B cell (primary cell): ENCODE results near the gene L3MBTL3. TPM values are rescaled to one million over a fixed set of nuclear protein-coding genes. Genes with fewer than 3 reads are reported as not detected.
"Not testable (repeated sequence)": the region's sequence is repeated elsewhere in the genome, so short reads cannot be mapped to it uniquely, and the experiment has no call there.

Experiments
- ATAC-seq: fragments of 200-7000 bp; cut with Tn5 transposase; one replicate; pipeline ENCODE4 v1.10.0; 2021; ENCODE audit warnings: low read depth, mild to moderate bottlenecking, moderate number of reproducible peaks, moderate library complexity
- CTCF ChIA-PET: fragments of 350-600 bp; sonication (Branson Sonifier 250); formaldehyde crosslinking; loops from one replicate; lab custom pipeline; 2021; ENCODE audit warnings: antibody characterized with exemption, inconsistent platforms; lab: Charles Lee
- POLR2A ChIA-PET: fragments of 350-600 bp; sonication (Branson Sonifier 250); formaldehyde crosslinking; loops from one replicate; lab custom pipeline; 2021; ENCODE audit warnings: antibody characterized with exemption; lab: Charles Lee
- DNase-seq: peaks from one replicate; pipeline ENCODE4 v3.0.0; 2013
- H2AFZ ChIP-seq: 2 replicates; pipeline ENCODE4 v1.6.1; 2012; ENCODE audit warnings: mild to moderate bottlenecking, low read depth, low read length; ENCODE audit not compliant: insufficient read depth, poor library complexity, severe bottlenecking
- H3K27ac ChIP-seq, 2 donors: 1 replicate in 1 of 2; 2 replicates in 1 of 2; pipeline ENCODE4 v1.5.1; 2012 to 2013; ENCODE audit warnings: low read length in 2 of 2, mild to moderate bottlenecking in 2 of 2, moderate library complexity in 1 of 2
- H3K27me3 ChIP-seq, 4 experiments: fragments of 200-600 bp in 1 of 4; sonication (generic) in 1 of 4; replicated peaks in 1 of 4; 1 replicate in 2 of 4; 2 replicates in 2 of 4; pipeline versions ENCODE4 v1.6.1 to v1.7.0; 2013 to 2016; ENCODE audit warnings: low read length in 3 of 4, mild to moderate bottlenecking in 2 of 4, mixed read lengths in 1 of 4, moderate library complexity in 1 of 4; ENCODE audit not compliant: insufficient read depth in 4 of 4, control insufficient read depth in 3 of 4; ENCODE audit errors: control extremely low read depth in 1 of 4
- H3K36me3 ChIP-seq, 2 experiments: replicated peaks in 1 of 2; 1 replicate in 1 of 2; 2 replicates in 1 of 2; pipeline versions ENCODE4 v1.6.1 to v1.7.1; 2013; ENCODE audit warnings: low read length in 1 of 2; ENCODE audit not compliant: insufficient read depth in 2 of 2, control insufficient read depth in 1 of 2; ENCODE audit errors: control extremely low read depth in 1 of 2, extremely low read depth in 1 of 2
- H3K4me1 ChIP-seq, 2 donors: fragments of 200-600 bp in 1 of 2; sonication (generic) in 1 of 2; 1 replicate in 1 of 2; 2 replicates in 1 of 2; pipeline versions ENCODE4 v1.5.1 to v1.6.1; 2013 to 2017; ENCODE audit warnings: low read length in 2 of 2; ENCODE audit not compliant: control insufficient read depth in 2 of 2, insufficient read depth in 2 of 2
- H3K4me2 ChIP-seq: replicated peaks from 2 replicates; pipeline ENCODE3; 2012; ENCODE audit warnings: mild to moderate bottlenecking, low read depth, low read length; ENCODE audit not compliant: poor library complexity, severe bottlenecking
- H3K4me3 ChIP-seq, 5 experiments: fragments of 200-600 bp in 1 of 5; sonication (generic) in 1 of 5; 1 replicate in 3 of 5; 2 replicates in 2 of 5; pipeline versions ENCODE4 v1.5.1 to v1.7.0; 2011 to 2016; ENCODE audit warnings: low read length in 4 of 5, mild to moderate bottlenecking in 4 of 5, low read depth in 2 of 5, control low read depth in 1 of 5, moderate library complexity in 1 of 5; ENCODE audit not compliant: insufficient read depth in 1 of 5; ENCODE audit errors: control extremely low read depth in 1 of 5, extremely low read depth in 1 of 5
- H3K79me2 ChIP-seq: fragments of 200-600 bp; sonication (generic); one replicate; pipeline ENCODE4 v1.6.0; 2016; ENCODE audit warnings: low read length; ENCODE audit not compliant: control insufficient read depth, insufficient read depth
- H3K9ac ChIP-seq: fragments of 200-600 bp; sonication (generic); 2 replicates; pipeline ENCODE4 v1.6.1; 2017; ENCODE audit warnings: mild to moderate bottlenecking, low read length, moderate library complexity
- H3K9me3 ChIP-seq, 3 donors: one replicate each; pipeline versions ENCODE4 v1.6.1 to v1.7.1; 2013; ENCODE audit warnings: low read length in 2 of 3; ENCODE audit not compliant: control insufficient read depth in 2 of 3, insufficient read depth in 1 of 3; ENCODE audit errors: control extremely low read depth in 1 of 3
- H4K20me1 ChIP-seq: 2 replicates; pipeline ENCODE4 v1.6.0; 2012; ENCODE audit warnings: mild to moderate bottlenecking, low read length; ENCODE audit not compliant: insufficient read depth, control insufficient read depth, poor library complexity, severe bottlenecking
- H3K27ac Mint-ChIP-seq: one replicate; pipeline ENCODE4 v1.8.0; 2021; ENCODE audit warnings: mixed read lengths
- H3K27me3 Mint-ChIP-seq: one replicate; pipeline ENCODE4 v1.8.0; 2021; ENCODE audit warnings: mixed read lengths
- H3K4me1 Mint-ChIP-seq: one replicate; pipeline ENCODE4 v1.8.0; 2021; ENCODE audit warnings: mixed read lengths
- H3K4me3 Mint-ChIP-seq: one replicate; pipeline ENCODE4 v1.8.0; 2021; ENCODE audit warnings: mixed read lengths
- H3K9me3 Mint-ChIP-seq: one replicate; pipeline ENCODE4 v1.8.0; 2022; ENCODE audit warnings: mixed read lengths; ENCODE audit not compliant: insufficient read depth
- EZH2 ChIP-seq: IDR thresholded peaks from 2 replicates; pipeline ENCODE4 v1.6.1; 2012; ENCODE audit warnings: borderline replicate concordance, low read depth, mild to moderate bottlenecking, moderate library complexity, low read length; ENCODE audit not compliant: insufficient read depth, poor library complexity, severe bottlenecking
- WGBS: methylation state at CpG from one replicate; pipeline ENCODE4 v1.1.5; 2013; ENCODE audit warnings: missing lambda C conversion rate; ENCODE audit not compliant: insufficient coverage; 5-methylcytosine and 5-hydroxymethylcytosine counted together
- intact Hi-C: fragments of 100-400 bp; cut with micrococcal nuclease; formaldehyde crosslinking; loops from one replicate; pipeline ENCODE4 v1.10.0; 2022
- polyA plus RNA-seq: library from polyadenylated mRNA; depleted of rRNA; stranded (reverse); fragments of >200 nt; gene quantifications from 2 replicates; pipeline ENCODE4 v1.2.3, GENCODE V29; 2012
- total RNA-seq, 2 donors: library from RNA; stranded (reverse); fragments of 120-200 nt in 1 of 2; gene quantifications; 1 replicate in 1 of 2; 2 replicates in 1 of 2; pipeline versions ENCODE4 v1.2.3 to v1.2.4, GENCODE V29; 2013 to 2022
- TF ChIP-seq, protein P1 (sequence below): fragments of 200-600 bp; IDR thresholded peaks from one replicate; pipeline ENCODE4 v1.8.0; 2022; ENCODE audit warnings: antibody characterized with exemption, mild to moderate bottlenecking

The L3MBTL3 gene
- total and polyA plus RNA-seq, 2 donors (not counting 1 experiment from before 2014, with no cell fraction given), result 28.0 to 46.4 TPM

DNA sequence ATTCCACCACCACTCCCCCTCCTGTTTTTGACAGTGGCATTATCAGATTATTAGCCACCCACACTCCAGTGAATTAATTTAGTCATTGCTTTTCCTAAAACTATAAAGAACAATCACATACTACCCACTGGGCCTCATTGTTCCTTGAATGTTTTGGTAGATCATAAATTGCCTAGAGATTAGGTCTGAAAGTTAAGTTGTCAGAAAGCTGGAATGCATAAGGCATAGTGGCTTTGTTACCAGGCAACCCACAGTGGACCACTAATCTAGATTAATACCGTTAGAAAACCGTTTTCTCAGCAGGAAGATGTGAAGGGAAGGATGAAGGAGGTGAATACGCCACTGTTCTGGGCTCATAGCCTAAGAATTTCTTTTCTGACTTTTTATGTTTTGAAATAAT is 128.7 kb downstream of the L3MBTL3 start:
- H4K20me1 ChIP-seq, result no peaks in the 10 kb centered on the region
- intact Hi-C loops, result loop anchor here (5.0 kb wide), 1 partner anchor 45 kb away; no protein-coding TSS in a partner anchor

DNA sequence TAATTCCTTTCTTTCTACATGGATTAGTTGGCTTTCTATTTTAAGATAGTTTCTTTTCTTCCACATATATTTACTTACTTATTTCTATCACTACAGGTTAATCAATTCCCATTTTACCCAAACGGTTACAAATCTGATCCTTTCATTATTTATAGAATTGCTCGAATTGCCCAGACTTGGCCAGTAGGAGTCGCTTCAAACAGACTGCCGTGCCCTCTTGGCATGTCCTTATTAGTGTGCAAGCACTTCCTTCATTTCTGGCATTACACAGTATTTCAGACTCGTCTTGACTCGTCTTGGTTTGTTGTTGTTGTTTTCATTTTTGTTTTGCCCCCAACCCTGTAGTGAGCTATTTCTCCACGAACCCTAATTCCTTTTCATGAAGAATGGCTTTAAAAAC is 129.8 kb downstream of the L3MBTL3 start:
- ChIA-PET POLR2A (no interaction called here), CTCF (no interaction called here)
- no peak overlapping the region for H3K9ac ChIP-seq
- no peaks in the 10 kb centered on the region for H3K9me3 ChIP-seq
- no peak overlapping the region for H2AFZ ChIP-seq
- no peaks in the 10 kb centered on the region for H3K27me3 ChIP-seq
- Mint-ChIP-seq H3K4me1 (peaks cover 2% of the 10 kb centered on the region), H3K27ac (no peak overlapping the region), H3K9me3 (no peaks in the 10 kb centered on the region), H3K27me3 (no peaks in the 10 kb centered on the region), H3K4me3 (no peak overlapping the region)
- no peak for DNase-seq
- no peak for ATAC-seq
- H3K36me3 ChIP-seq, result peaks cover 1 to 6% of the 10 kb centered on the region in 2 experiments
- 86% methylated on average over 6 of the region's 7 CpGs for WGBS
- H4K20me1 ChIP-seq, result no peaks in the 10 kb centered on the region
- intact Hi-C loops, result loop anchor here (5.0 kb wide), 1 partner anchor 44 kb away; no protein-coding TSS in a partner anchor
- no peak for TF ChIP-seq EZH2
- TF ChIP-seq, protein P1, sequence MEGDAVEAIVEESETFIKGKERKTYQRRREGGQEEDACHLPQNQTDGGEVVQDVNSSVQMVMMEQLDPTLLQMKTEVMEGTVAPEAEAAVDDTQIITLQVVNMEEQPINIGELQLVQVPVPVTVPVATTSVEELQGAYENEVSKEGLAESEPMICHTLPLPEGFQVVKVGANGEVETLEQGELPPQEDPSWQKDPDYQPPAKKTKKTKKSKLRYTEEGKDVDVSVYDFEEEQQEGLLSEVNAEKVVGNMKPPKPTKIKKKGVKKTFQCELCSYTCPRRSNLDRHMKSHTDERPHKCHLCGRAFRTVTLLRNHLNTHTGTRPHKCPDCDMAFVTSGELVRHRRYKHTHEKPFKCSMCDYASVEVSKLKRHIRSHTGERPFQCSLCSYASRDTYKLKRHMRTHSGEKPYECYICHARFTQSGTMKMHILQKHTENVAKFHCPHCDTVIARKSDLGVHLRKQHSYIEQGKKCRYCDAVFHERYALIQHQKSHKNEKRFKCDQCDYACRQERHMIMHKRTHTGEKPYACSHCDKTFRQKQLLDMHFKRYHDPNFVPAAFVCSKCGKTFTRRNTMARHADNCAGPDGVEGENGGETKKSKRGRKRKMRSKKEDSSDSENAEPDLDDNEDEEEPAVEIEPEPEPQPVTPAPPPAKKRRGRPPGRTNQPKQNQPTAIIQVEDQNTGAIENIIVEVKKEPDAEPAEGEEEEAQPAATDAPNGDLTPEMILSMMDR, result peak; percentile 31
- no peaks in the 10 kb centered on the region for H3K79me2 ChIP-seq
- H3K4me1 ChIP-seq, result no peaks in the 10 kb centered on the region
- no peak overlapping the region for H3K4me2 ChIP-seq
- no peak overlapping the region for H3K27ac ChIP-seq
- no peak overlapping the region for H3K4me3 ChIP-seq

More for the DNA sequence above, 128.7 kb downstream of the L3MBTL3 start:
- ChIA-PET CTCF (no interaction called here), POLR2A (no interaction called here)
- H3K27ac Mint-ChIP-seq, result peak overlapping the region; percentile 63
- Histone ChIP-seq H3K79me2 (no peaks in the 10 kb centered on the region), H3K4me1 (no peaks in the 10 kb centered on the region), H2AFZ (no peak overlapping the region), H3K4me2 (no peak overlapping the region), H3K27ac (no peak overlapping the region), H3K4me3 (no peak overlapping the region), H3K36me3 (peaks cover 6 to 16% of the 10 kb centered on the region in 2 experiments), H3K9ac (no peak overlapping the region), H3K9me3 (no peaks in the 10 kb centered on the region), H3K27me3 (no peaks in the 10 kb centered on the region)
- no peak for DNase-seq
- no peaks in the 10 kb centered on the region for H3K9me3 Mint-ChIP-seq
- WGBS, result 92% methylated on average over 2 of the region's 3 CpGs
- peaks cover 2% of the 10 kb centered on the region for H3K4me1 Mint-ChIP-seq
- no peaks in the 10 kb centered on the region for H3K27me3 Mint-ChIP-seq
- TF ChIP-seq, protein P1, result no peak
- TF ChIP-seq EZH2, result no peak
- ATAC-seq, result no peak
- no peak overlapping the region for H3K4me3 Mint-ChIP-seq

DNA sequence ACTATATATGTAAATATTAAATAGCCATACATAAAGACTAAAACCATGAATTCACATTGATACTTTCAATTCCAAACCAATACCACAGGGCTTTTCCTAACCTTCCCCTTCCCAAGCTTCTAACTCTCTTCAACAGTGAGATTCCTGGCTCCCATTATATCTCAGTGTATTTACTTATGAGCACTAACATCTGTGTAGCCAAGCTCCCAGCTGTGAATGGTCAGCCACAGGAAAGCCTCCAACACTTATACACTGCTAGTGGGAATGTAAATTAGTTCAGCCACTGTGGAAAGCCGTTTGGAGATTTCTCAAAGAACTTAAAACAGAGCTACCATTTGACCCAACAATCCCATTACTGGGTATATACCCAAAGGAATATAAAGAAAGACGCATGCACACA is 130.6 kb downstream of the L3MBTL3 start:
- H3K4me1 ChIP-seq, H3K9ac ChIP-seq, H3K27ac ChIP-seq, POLR2A ChIA-PET, H3K27me3 ChIP-seq, H3K4me3 Mint-ChIP-seq, H3K27ac Mint-ChIP-seq, H4K20me1 ChIP-seq, H3K9me3 Mint-ChIP-seq, H3K27me3 Mint-ChIP-seq, H3K36me3 ChIP-seq, DNase-seq, H3K4me3 ChIP-seq, CTCF ChIA-PET, H3K4me2 ChIP-seq, H3K9me3 ChIP-seq, H3K79me2 ChIP-seq, H3K4me1 Mint-ChIP-seq, H2AFZ ChIP-seq, ATAC-seq: not testable (repeated sequence)
- no CpG with 5 or more reads among the region's 2 CpGs for whole genome bisulfite sequencing
- intact Hi-C loops, result loop anchor here (5.0 kb wide), 1 partner anchor 43 kb away; no protein-coding TSS in a partner anchor
